Liver (tissue), 3 donors: ENCODE data around the gene NKAIN1.

ENCODE experiments used
- CTCF ChIP-seq: fragments of 150-350 bp; IDR thresholded peaks from 2 replicates; pipeline ENCODE4 v1.5.1; 2017; ENCODE audit warnings: improper control_type of control experiment, low read depth, low read length; ENCODE audit not compliant: missing input control
- GABPA ChIP-seq, 2 donors: IDR thresholded peaks in 1 of 2; conservative IDR thresholded peaks in 1 of 2; 2 replicates each; pipeline ENCODE4 v1.6.1; 2016; ENCODE audit warnings: antibody characterized with exemption in 2 of 2, mild to moderate bottlenecking in 1 of 2, moderate library complexity in 1 of 2
- JUND ChIP-seq, 2 donors: IDR thresholded peaks; 2 replicates each; pipeline ENCODE4 v1.6.1; 2016; ENCODE audit warnings: antibody characterized with exemption in 2 of 2
- MAX ChIP-seq: IDR thresholded peaks from 2 replicates; pipeline ENCODE4 v1.6.1; 2016; ENCODE audit warnings: antibody characterized with exemption
- RAD21 ChIP-seq, 2 donors: IDR thresholded peaks; 2 replicates each; pipeline ENCODE4 v1.6.1; 2016; ENCODE audit warnings: antibody characterized with exemption in 2 of 2, mild to moderate bottlenecking in 2 of 2
- TAF1 ChIP-seq: conservative IDR thresholded peaks from 2 replicates; pipeline ENCODE4 v1.6.1; 2016; ENCODE audit warnings: antibody characterized with exemption, mild to moderate bottlenecking
- donor health status: healthy.
- donor health status: healthy.

GRCh38 chr1:31224068-31224467 is 15.6 kb downstream of the NKAIN1 start:
- no peak for TF ChIP-seq RAD21 (IDR thresholded peaks at IDR 0.05)
- TF ChIP-seq JUND (IDR thresholded peaks at IDR 0.05) = no peak
- TF ChIP-seq TAF1 = no peak
- no peak for TF ChIP-seq CTCF
- TF ChIP-seq MAX = no peak
- TF ChIP-seq GABPA (IDR thresholded peaks at IDR 0.05 in 1 of 2, conservative IDR thresholded peaks at IDR 0.05 in 1 of 2) = no peak
